ENCODE measurements around the gene TIFAB. TPM values are rescaled to one million over a fixed set of nuclear protein-coding genes. Genes with fewer than 3 reads are reported as not detected.
"Not testable (repeated sequence)": the region's sequence is repeated elsewhere in the genome, so short reads cannot be mapped to it uniquely, and the experiment has no call there.

The TIFAB gene
- total RNA-seq: under 0.01 TPM

DNA sequence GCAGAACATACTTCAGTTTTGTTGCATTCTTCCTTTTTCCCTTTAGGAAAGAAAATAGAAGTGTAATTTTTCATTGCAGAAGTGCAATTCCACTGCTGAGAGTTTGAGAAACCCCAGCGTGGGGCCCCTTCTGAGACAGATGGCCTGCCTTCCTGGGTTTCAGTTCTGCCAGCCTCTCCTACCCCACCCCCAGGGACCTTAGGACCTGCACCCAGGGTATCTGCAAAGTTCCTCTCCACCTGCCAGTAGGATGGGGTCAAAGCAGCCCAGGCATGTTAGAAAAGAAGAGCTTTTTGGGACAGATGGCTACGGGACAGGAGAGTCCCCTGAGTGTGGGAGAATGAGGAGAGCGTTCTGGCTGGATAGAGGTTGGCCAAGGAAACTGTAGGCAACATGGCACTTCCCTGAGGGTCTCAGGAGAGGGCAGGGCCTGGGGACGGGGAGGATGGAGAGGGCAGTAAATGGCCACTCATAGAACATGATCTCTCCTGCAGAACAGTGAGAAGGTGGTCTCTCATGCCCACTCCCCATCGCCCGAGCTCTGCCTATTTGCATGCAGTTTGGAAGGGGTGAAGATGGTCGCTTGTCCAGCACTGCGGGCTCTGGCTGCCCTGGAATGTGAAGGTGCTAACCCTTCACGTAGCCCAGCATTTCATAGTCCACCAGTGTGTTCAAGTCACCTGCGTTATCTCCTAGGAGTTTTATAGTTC, at the start of gene TIFAB:
Gene TIFAB (minus strand): TSS at position 31 of the 710 bp plus-strand sequence. CDS start 2,412 bp downstream, outside the sequence.
- DNase-seq (ENCODE audit: low read depth in 2 of 3, low spot score in 2 of 3): no peak

- DNase-seq (ENCODE audit: low read depth in 2 of 3, low spot score in 2 of 3): no peak
These were observed 46.5 kb upstream of the TIFAB start for GRCh38 chr5:135498637-135498995.

- no peak for DNase-seq (ENCODE audit: low read depth in 2 of 3, low spot score in 2 of 3)
These were observed 46.0 kb upstream of the TIFAB start for GRCh38 chr5:135497971-135498636.

GRCh38 chr5:135495531-135495930, 43.4 kb upstream of the TIFAB start:
- DNase-seq (ENCODE audit: low read depth in 2 of 3, low spot score in 2 of 3): not testable (repeated sequence)

GRCh38 chr5:135494196-135494595, 42.0 kb upstream of the TIFAB start:
- no peak for DNase-seq (ENCODE audit: low read depth in 2 of 3, low spot score in 2 of 3)

DNA sequence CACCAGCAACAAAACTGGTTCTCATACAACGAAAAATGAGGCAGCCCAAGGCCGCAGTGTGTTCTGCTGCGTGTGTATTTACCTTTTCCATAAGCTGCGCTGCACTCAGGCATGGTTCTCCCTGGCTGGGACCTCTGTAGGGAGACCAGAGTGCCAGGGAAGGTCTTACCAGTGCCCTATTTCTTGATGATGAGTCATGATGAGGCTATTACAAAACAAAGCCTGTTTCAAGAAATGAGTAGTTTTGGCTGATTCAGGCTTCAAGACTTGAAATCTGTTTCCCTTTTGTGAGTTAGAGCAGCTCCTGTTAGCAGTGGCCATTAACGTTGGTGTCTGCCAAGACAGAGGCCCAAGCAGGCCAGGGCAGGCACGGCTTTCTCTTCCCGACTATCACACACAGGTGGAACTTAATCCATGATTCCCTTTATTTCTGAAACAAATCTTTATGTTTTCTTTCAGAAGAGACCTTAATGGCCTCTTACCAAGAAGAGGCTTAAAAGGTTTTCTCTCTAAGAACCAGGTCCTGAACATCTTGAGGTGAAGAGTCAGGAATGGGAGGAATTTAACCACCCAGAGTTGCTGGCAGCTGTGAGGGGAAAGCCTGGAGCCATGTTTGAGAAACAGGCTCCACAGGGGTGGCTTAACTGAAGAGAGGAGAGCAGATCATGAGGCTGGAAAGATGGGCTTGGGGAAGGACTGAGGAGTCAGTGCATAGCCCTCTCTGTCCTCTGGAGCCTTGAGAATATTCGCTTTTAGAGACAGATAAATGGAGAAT, 41.4 kb upstream of the TIFAB start:
- DNase-seq (ENCODE audit: low read depth in 2 of 3, low spot score in 2 of 3): peak in 1 of 3 donors; percentile 54

- DNase-seq (ENCODE audit: low read depth in 2 of 3, low spot score in 2 of 3): no peak
These were observed 40.1 kb upstream of the TIFAB start for GRCh38 chr5:135492319-135492626.

GRCh38 chr5:135491552-135492318, 39.6 kb upstream of the TIFAB start:
- peak in 1 of 3 donors; percentile 18 for DNase-seq (ENCODE audit: low read depth in 2 of 3, low spot score in 2 of 3)

DNA sequence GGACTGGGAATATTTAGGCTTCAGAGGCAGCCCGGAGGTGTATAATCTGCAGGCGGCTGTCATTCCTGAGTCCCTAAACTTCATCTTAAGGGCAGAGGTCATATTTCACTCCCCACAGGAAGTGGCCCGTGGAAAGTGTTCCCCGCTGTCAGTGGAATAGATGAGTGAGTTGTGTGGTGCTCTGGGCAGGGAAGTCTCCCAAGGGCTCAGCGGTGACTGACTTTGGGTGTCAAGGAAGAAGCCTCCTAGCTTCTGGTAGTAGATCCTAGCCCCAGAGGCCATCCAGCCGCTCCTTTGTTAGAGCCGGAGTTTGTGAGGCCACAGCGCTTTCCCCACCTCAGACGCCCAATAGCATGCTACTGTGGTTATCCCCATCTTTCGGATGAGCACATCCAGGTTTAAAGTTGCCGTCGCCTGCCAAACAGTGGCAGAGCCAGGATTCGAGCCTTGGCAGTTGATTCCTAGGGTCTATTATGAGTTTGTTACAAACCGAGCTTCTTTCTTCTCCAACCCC, 38.9 kb upstream of the TIFAB start:
- DNase-seq (ENCODE audit: low read depth in 2 of 3, low spot score in 2 of 3): no peak

GRCh38 chr5:135490245-135491037, 38.3 kb upstream of the TIFAB start:
- DNase-seq (ENCODE audit: low read depth in 2 of 3, low spot score in 2 of 3): peak in 1 of 3 donors; percentile 31

DNA sequence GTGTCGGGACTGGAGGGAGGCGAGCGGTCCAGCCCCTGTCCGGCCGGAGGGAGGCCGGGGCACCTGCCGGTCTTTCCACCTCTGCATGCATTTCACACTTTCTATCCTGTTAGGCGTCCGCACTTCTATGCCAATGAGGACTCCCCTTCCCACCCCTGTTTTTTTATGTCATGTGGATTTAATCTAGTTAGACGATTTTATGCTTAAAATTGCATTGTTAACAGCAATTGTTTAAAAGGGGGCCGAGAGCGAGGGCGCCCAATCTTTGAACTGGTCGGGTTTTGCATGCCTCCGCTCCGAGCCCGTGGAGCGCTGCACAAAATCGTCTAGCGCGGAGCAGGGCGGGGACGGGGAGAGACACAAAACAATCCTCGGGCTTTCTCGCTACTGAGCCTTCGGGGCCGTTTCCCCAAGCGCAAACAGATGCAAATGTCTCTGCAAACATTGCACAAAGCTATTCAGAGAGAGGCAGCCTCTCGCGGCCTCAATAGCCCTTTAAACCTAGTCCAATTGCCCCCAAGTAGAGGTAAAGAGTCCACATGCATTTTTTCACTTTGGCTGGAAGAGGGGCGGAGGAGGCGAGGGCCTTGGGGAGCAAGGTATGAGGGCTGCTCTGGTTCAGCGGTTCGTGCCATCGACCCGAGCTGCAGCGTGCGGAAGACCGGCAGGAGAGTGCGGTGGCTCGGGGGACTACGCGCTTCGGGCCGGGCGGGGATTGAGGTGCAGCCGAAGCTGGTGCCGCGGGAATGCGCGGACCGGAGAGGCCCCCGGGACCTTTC, 37.5 kb upstream of the TIFAB start:
- DNase-seq (ENCODE audit: low read depth in 2 of 3, low spot score in 2 of 3): peak in 1 of 3 donors; percentile 24

- DNase-seq (ENCODE audit: low read depth in 2 of 3, low spot score in 2 of 3): peak in 1 of 3 donors; percentile 24
These were observed 36.7 kb upstream of the TIFAB start for GRCh38 chr5:135488727-135489465.

DNA sequence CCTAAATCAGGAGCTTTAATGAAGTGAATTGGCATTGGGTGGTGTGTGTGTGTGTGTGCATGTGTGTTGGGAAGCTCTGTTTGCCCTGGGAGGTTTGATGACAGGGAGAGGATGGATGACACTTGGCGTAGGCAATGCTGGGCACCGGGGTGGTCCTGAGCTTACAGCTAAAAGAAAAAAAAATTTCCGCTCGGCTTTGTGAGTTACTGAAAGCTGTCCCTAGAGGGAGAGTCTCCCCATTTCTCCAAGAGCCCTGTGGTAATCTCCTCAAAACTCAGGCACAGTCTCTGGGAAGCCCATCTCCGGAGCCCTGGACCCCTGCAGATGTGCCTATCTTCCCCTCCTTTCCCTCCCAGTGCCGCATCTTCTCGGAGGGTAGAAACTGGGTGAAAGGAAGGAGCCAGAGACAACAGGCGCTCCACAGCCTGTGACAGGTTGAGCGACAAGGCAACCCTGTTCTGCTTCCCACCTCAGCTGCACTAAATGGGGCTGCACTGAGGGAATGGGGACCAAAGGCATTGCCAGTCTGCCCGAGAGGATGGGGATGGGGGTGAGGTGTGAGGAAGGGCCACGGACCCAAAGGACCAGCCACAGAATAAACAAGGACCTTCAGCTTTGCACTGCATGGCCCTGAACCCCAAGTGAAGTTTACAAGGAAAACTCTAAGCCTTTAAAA, 35.8 kb upstream of the TIFAB start:
- DNase-seq (ENCODE audit: low read depth in 2 of 3, low spot score in 2 of 3): peak in 1 of 3 donors; percentile 20

- DNase-seq (ENCODE audit: low read depth in 2 of 3, low spot score in 2 of 3): no peak
These were observed 34.9 kb upstream of the TIFAB start for GRCh38 chr5:135487037-135487395.

- DNase-seq (ENCODE audit: low read depth in 2 of 3, low spot score in 2 of 3): no peak
These were observed 34.2 kb upstream of the TIFAB start for GRCh38 chr5:135486131-135487036.

GRCh38 chr5:135484674-135485086, 32.5 kb upstream of the TIFAB start:
- no peak for DNase-seq (ENCODE audit: low read depth in 2 of 3, low spot score in 2 of 3)

DNA sequence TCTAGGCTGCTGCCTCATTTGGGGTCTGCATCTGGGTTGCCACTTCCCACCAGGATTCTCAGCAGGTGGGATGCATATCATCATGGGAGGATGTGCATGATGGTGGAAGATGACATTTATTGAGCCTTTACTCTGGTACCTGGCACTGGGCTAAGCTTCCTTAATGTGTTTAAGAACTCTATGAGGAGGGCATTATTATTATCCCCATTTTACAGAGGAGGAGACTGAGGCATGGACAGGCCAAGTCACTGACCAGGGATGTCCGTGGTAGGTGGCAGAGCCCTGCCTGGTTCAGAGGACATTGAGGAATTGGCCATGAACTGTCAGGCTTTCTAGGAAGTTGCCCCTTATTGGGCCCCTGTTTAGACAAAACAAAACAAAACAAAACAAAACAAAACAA, 31.1 kb upstream of the TIFAB start:
- no peak for DNase-seq (ENCODE audit: low read depth in 2 of 3, low spot score in 2 of 3)
